ENCODE measurements around the gene TTC33. TPM values are rescaled to one million over a fixed set of nuclear protein-coding genes. Genes with fewer than 3 reads are reported as not detected.
"Not testable (repeated sequence)": the region's sequence is repeated elsewhere in the genome, so short reads cannot be mapped to it uniquely, and the experiment has no call there.

The TTC33 gene
- total RNA-seq, 1 experiment from 2014 or later: 30.2 TPM

DNA sequence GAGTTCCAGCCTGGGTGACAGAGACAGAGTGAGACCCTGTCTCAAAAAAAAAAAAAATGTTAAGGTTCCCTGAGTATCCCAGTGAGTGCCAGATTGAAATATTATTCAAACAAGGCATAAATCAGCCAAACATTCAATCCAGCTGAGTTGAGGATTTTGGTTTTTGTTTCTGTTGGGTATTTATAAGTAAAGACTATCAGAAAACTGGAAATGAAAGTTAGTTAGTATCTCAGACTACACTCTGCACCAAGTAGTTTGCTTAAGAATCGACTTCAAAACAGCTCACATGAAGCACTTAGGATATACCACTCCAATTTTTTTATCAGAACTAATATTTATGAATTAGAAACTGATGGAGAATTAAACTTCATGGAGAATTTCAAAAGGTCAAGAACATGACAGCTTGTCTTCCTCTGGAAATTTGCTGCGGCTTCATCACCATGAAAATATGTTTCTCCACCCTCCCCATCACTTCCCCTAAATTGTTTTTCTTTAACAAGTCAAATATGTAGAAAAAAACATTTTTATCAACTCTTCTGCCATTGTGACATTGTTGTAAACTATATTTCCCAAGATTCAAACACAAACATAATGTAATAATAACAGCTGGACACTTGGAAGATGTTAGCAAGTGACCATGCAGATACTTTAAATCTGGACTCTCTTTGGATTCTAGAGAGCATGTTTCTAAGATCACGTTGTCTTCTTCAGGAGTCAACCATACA lies 186.1 kb downstream of the TTC33 start:
- POLR2A ChIA-PET (ENCODE audit: unreplicated experiment): no interaction called here

DNA sequence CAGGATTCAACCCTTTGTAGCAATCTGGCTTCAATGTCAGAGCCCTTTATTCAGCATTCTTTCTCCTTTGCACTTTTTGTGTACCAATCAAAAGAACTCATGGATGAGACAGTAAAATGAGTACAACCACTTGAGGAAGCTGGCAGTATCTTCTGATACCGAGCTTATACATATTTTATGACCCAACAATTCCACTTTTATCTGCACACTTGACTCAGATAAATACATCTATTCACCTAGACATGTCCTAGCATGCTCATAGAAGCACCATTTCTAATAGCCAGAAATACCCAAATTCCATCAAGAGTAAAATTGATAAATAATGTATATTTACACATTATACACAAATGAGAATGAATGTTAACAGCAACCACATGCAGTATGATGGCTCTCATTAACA lies 187.2 kb downstream of the TTC33 start:
- no peaks in the 10 kb centered on the region for H3K79me2 ChIP-seq (ENCODE audit: low read depth)
- no peak for DNase-seq
- no peaks in the 10 kb centered on the region for H3F3A ChIP-seq (ENCODE audit: insufficient read depth, low read depth)
- no peak for TF ChIP-seq EZH2 (IDR thresholded peaks at IDR 0.05; ENCODE audit: low read depth)
- TF ChIP-seq, protein P1, sequence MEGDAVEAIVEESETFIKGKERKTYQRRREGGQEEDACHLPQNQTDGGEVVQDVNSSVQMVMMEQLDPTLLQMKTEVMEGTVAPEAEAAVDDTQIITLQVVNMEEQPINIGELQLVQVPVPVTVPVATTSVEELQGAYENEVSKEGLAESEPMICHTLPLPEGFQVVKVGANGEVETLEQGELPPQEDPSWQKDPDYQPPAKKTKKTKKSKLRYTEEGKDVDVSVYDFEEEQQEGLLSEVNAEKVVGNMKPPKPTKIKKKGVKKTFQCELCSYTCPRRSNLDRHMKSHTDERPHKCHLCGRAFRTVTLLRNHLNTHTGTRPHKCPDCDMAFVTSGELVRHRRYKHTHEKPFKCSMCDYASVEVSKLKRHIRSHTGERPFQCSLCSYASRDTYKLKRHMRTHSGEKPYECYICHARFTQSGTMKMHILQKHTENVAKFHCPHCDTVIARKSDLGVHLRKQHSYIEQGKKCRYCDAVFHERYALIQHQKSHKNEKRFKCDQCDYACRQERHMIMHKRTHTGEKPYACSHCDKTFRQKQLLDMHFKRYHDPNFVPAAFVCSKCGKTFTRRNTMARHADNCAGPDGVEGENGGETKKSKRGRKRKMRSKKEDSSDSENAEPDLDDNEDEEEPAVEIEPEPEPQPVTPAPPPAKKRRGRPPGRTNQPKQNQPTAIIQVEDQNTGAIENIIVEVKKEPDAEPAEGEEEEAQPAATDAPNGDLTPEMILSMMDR (conservative IDR thresholded peaks at IDR 0.05): no peak
- POLR2A ChIA-PET (ENCODE audit: unreplicated experiment): no interaction called here
- no peaks in the 10 kb centered on the region for H4K20me1 ChIP-seq (ENCODE audit: insufficient read depth)
- CTCF ChIA-PET: interaction anchor here (0.6 kb wide), 1 partner anchor 598 kb away, joined by 3 read pairs; no protein-coding TSS in a partner anchor
- intact Hi-C loops (cut with micrococcal nuclease; ENCODE audit: unreplicated experiment): no loop called here
- H3K36me3 ChIP-seq (ENCODE audit: low read depth): no peaks in the 10 kb centered on the region
- H3K4me2 ChIP-seq: no peak overlapping the region
- no peak overlapping the region for H2AFZ ChIP-seq
- BruUV-seq (replicated peaks): no TSS peak
- H3K4me1 ChIP-seq (replicated peaks; ENCODE audit: insufficient read depth): peaks cover 8% of the 10 kb centered on the region; the same call in 1 of the 2 replicates
- H3K9me2 ChIP-seq (ENCODE audit: insufficient read depth): no peaks in the 10 kb centered on the region; the same call in 1 of the 2 replicates
- no peaks in the 10 kb centered on the region for H3K27me3 ChIP-seq (ENCODE audit: insufficient read depth, low read depth)
- no peak overlapping the region for H3K4me3 ChIP-seq
- 0 out of 2 replicates have a peak, but pooled peaks cover 9% of the 10 kb centered on the region for H3K9me3 ChIP-seq (ENCODE audit: insufficient read depth, low read depth)
- H3K27ac ChIP-seq: no peak overlapping the region

More for the DNA sequence above, 186.1 kb downstream of the TTC33 start:
- CTCF ChIA-PET: interaction anchor here (0.6 to 0.7 kb wide), 2 partner anchors 26 to 182 kb away, joined by 3 read pairs; no protein-coding TSS in a partner anchor
- no peaks in the 10 kb centered on the region for H3K27me3 ChIP-seq (ENCODE audit: insufficient read depth, low read depth)
- intact Hi-C loops (cut with micrococcal nuclease; ENCODE audit: unreplicated experiment): no loop called here
- H3K4me1 ChIP-seq (replicated peaks; ENCODE audit: insufficient read depth): peaks cover 8% of the 10 kb centered on the region; the same call in 1 of the 2 replicates
- H3K27ac ChIP-seq: no peak overlapping the region
- no peaks in the 10 kb centered on the region for H4K20me1 ChIP-seq (ENCODE audit: insufficient read depth)
- H3K4me2 ChIP-seq: no peak overlapping the region
- H3K36me3 ChIP-seq (ENCODE audit: low read depth): no peaks in the 10 kb centered on the region
- BruUV-seq (replicated peaks): no TSS peak
- H2AFZ ChIP-seq: no peak overlapping the region
- no peaks in the 10 kb centered on the region; the same call in 1 of the 2 replicates for H3K9me2 ChIP-seq (ENCODE audit: insufficient read depth)
- no peak overlapping the region for H3K4me3 ChIP-seq
- no peaks in the 10 kb centered on the region for H3F3A ChIP-seq (ENCODE audit: insufficient read depth, low read depth)
- peaks cover 12% of the 10 kb centered on the region; the same call in 1 of the 2 replicates for H3K9me3 ChIP-seq (ENCODE audit: insufficient read depth, low read depth)
- no peak for DNase-seq
- no peak for TF ChIP-seq EZH2 (IDR thresholded peaks at IDR 0.05; ENCODE audit: low read depth)
- TF ChIP-seq, protein P1 (conservative IDR thresholded peaks at IDR 0.05): no peak
- no peaks in the 10 kb centered on the region for H3K79me2 ChIP-seq (ENCODE audit: low read depth)

DNA sequence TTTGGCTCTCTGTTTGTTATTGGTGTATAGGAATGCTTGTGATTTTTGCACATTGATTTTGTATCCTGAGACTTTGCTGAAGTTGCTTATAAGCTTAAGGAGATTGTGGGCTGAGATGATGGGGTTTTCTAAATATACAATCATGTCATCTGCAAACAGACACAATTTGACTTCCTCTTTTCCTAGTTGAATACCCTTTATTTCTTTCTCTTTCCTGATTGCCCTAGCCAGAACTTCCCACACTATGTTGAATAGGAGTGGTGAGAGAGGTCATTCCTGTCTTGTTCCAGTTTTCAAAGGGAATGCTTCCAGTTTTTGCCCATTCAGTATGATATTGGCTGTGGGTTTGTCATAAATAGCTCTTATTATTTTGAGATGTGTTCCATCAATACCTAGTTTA lies 192.6 kb downstream of the TTC33 start:
- BruUV-seq (replicated peaks); H2AFZ ChIP-seq: not testable (repeated sequence)

More for the DNA sequence above, 192.6 kb downstream of the TTC33 start:
- H3K4me1 ChIP-seq (replicated peaks; ENCODE audit: insufficient read depth); H3K9me2 ChIP-seq (ENCODE audit: insufficient read depth); H3K4me2 ChIP-seq; H3K27me3 ChIP-seq (ENCODE audit: insufficient read depth, low read depth); H3K4me3 ChIP-seq; H4K20me1 ChIP-seq (ENCODE audit: insufficient read depth); H3F3A ChIP-seq (ENCODE audit: insufficient read depth, low read depth); H3K79me2 ChIP-seq (ENCODE audit: low read depth); DNase-seq; intact Hi-C loops (cut with micrococcal nuclease; ENCODE audit: unreplicated experiment); POLR2A ChIA-PET (ENCODE audit: unreplicated experiment); H3K9me3 ChIP-seq (ENCODE audit: insufficient read depth, low read depth); CTCF ChIA-PET; H3K27ac ChIP-seq; H3K36me3 ChIP-seq (ENCODE audit: low read depth): not testable (repeated sequence)
